Skeletal muscle tissue (tissue), 4 donors: Measurements from ENCODE around the gene GPR15. TPM values are rescaled to one million over a fixed set of nuclear protein-coding genes. Genes with fewer than 3 reads are reported as not detected.

Experiments used
- H3K27ac ChIP-seq: one replicate; pipeline ENCODE4 v1.7.0; 2013; ENCODE audit warnings: mild to moderate bottlenecking, low read depth, low read length, inconsistent platforms
- H3K27me3 ChIP-seq, 3 donors: one replicate each; pipeline ENCODE4 v1.7.0; 2013; ENCODE audit warnings: low read length in 3 of 3; ENCODE audit not compliant: control insufficient read depth in 3 of 3, insufficient read depth in 3 of 3
- H3K36me3 ChIP-seq, 3 donors: one replicate each; pipeline ENCODE4 v1.7.0; 2013; ENCODE audit warnings: low read length in 3 of 3; ENCODE audit not compliant: control insufficient read depth in 3 of 3, insufficient read depth in 3 of 3
- H3K4me1 ChIP-seq, 3 donors: one replicate each; pipeline ENCODE4 v1.7.0; 2013; ENCODE audit warnings: low read length in 3 of 3, mild to moderate bottlenecking in 3 of 3; ENCODE audit not compliant: control insufficient read depth in 3 of 3, insufficient read depth in 3 of 3
- H3K4me3 ChIP-seq, 3 donors: one replicate each; pipeline ENCODE4 v1.7.0; 2013; ENCODE audit warnings: low read length in 3 of 3
- H3K9ac ChIP-seq, 3 donors: one replicate each; pipeline ENCODE4 v1.7.0; 2013; ENCODE audit warnings: low read length in 3 of 3, mild to moderate bottlenecking in 3 of 3, moderate library complexity in 2 of 3, low read depth in 1 of 3
- H3K9me3 ChIP-seq, 3 donors: one replicate each; pipeline ENCODE4 v1.7.0; 2013; ENCODE audit warnings: low read length in 3 of 3; ENCODE audit not compliant: control insufficient read depth in 3 of 3
- total RNA-seq: library from RNA; depleted of rRNA; stranded (reverse); fragments of >200 nt; gene quantifications from one replicate; pipeline ENCODE4 v1.2.3, GENCODE V29; 2014
- donor health status: Osteomylitis.

Gene GPR15
- total RNA-seq, 1 donor from 2014 or later, result not detected

- Histone ChIP-seq H3K36me3 (no peaks in the 10 kb centered on the region), H3K27me3 (no peaks in the 10 kb centered on the region), H3K9me3 (no peaks in the 10 kb centered on the region), H3K4me3 (no peak overlapping the region), H3K27ac (no peak overlapping the region), H3K9ac (no peak overlapping the region), H3K4me1 (no peaks in the 10 kb centered on the region)
These were observed 14.2 kb downstream of the GPR15 start for GRCh38 chr3:98545940-98546339.

GRCh38 chr3:98548544-98548943 is 16.8 kb downstream of the GPR15 start:
- Histone ChIP-seq H3K9ac (no peak overlapping the region), H3K9me3 (no peaks in the 10 kb centered on the region), H3K4me1 (no peaks in the 10 kb centered on the region), H3K27ac (no peak overlapping the region), H3K27me3 (no peaks in the 10 kb centered on the region), H3K36me3 (no peaks in the 10 kb centered on the region), H3K4me3 (no peak overlapping the region)

- H3K27ac ChIP-seq, result no peak overlapping the region
- H3K9me3 ChIP-seq, result no peaks in the 10 kb centered on the region
- no peak overlapping the region for H3K4me3 ChIP-seq
- H3K9ac ChIP-seq, result no peak overlapping the region
- H3K27me3 ChIP-seq, result no peaks in the 10 kb centered on the region
- H3K36me3 ChIP-seq, result no peaks in the 10 kb centered on the region
- no peaks in the 10 kb centered on the region for H3K4me1 ChIP-seq
These were observed 19.1 kb downstream of the GPR15 start for GRCh38 chr3:98550833-98551232.

GRCh38 chr3:98551236-98551635 is 19.5 kb downstream of the GPR15 start:
- H3K27ac ChIP-seq, result no peak overlapping the region
- no peaks in the 10 kb centered on the region for H3K36me3 ChIP-seq
- no peak overlapping the region for H3K4me3 ChIP-seq
- H3K9ac ChIP-seq, result no peak overlapping the region
- peaks cover 0 to under 1% (median 0%) of the 10 kb centered on the region in 3 donors for H3K27me3 ChIP-seq
- no peaks in the 10 kb centered on the region for H3K4me1 ChIP-seq
- H3K9me3 ChIP-seq, result no peaks in the 10 kb centered on the region

DNA sequence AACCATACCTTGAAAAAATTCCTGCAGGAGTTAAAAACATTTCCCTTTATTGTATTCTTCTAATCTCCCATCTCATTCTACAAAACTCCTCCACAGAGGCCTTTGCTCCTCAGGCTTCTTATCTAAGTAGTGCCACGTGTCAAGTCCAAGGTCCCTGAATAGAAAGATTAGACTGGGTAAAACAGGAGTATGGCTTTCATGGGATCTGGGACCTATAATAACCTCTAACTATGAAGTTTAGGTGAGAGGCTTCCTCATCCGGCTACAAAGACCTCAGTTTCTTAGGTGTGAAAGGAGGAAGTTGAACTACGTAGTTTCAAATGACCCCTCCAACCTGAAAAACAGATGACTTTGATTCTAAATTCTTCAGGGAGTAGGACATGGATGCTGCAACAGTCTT is 20.0 kb downstream of the GPR15 start:
- Histone ChIP-seq H3K4me1 (no peaks in the 10 kb centered on the region), H3K9me3 (no peaks in the 10 kb centered on the region), H3K4me3 (no peak overlapping the region), H3K27me3 (peaks cover 0 to 2% (median 0%) of the 10 kb centered on the region in 3 donors), H3K9ac (no peak overlapping the region), H3K27ac (no peak overlapping the region), H3K36me3 (no peaks in the 10 kb centered on the region)

GRCh38 chr3:98552232-98553020 is 20.6 kb downstream of the GPR15 start:
- H3K27ac ChIP-seq, result no peak overlapping the region
- H3K4me3 ChIP-seq, result no peak overlapping the region
- H3K9me3 ChIP-seq, result no peaks in the 10 kb centered on the region
- H3K4me1 ChIP-seq, result no peaks in the 10 kb centered on the region
- peaks cover 0 to 2% (median 0%) of the 10 kb centered on the region in 3 donors for H3K27me3 ChIP-seq
- no peak overlapping the region for H3K9ac ChIP-seq
- no peaks in the 10 kb centered on the region for H3K36me3 ChIP-seq

GRCh38 chr3:98553021-98553563 is 21.3 kb downstream of the GPR15 start:
- no peak overlapping the region for H3K9ac ChIP-seq
- no peaks in the 10 kb centered on the region for H3K4me1 ChIP-seq
- H3K9me3 ChIP-seq, result no peaks in the 10 kb centered on the region
- no peak overlapping the region for H3K4me3 ChIP-seq
- no peaks in the 10 kb centered on the region for H3K36me3 ChIP-seq
- H3K27ac ChIP-seq, result no peak overlapping the region
- H3K27me3 ChIP-seq, result peaks cover 0 to 2% (median 0%) of the 10 kb centered on the region in 3 donors

DNA sequence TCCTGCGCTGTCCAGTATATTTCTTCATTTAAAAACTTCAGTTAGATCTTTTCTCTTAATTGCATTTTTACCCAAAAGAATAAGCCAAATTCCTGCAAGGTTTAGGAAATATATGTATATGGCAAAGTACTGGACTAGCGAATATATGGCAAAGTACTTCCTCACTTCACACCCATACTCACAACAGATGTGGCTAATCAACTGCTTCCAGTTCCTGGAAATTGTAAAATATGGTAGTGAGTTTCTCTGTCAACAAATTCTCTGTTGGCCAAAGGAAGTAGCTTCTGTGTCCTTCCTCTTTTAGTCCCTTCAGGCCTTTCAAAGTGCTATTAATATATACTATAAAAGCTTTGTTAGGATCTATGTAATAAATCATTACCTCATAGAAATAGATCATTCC is 22.0 kb downstream of the GPR15 start:
- H3K9me3 ChIP-seq, result no peaks in the 10 kb centered on the region
- peaks cover 0 to 2% (median 0%) of the 10 kb centered on the region in 3 donors for H3K27me3 ChIP-seq
- no peak overlapping the region for H3K9ac ChIP-seq
- no peak overlapping the region for H3K27ac ChIP-seq
- H3K4me1 ChIP-seq, result no peaks in the 10 kb centered on the region
- no peak overlapping the region for H3K4me3 ChIP-seq
- H3K36me3 ChIP-seq, result no peaks in the 10 kb centered on the region

DNA sequence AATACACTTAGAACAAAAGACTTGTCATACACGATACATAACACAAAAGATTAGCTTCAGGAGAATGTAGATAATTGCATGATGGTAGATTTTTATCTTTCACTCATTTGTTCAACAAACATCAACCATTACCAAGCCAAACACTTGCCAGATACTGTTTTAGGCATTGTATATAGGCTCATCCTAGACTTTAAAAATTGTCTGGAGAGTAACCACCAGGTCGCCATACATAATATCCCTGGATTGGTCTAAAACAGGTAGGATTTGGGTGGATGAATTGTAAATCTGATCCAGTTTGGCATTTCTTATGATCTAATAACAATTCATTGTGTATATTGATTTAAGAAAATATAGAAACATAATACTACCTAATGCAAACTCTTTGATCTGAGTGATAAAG is 22.8 kb downstream of the GPR15 start:
- Histone ChIP-seq H3K27ac (no peak overlapping the region), H3K36me3 (no peaks in the 10 kb centered on the region), H3K4me3 (no peak overlapping the region)

GRCh38 chr3:98555025-98555379 is 23.2 kb downstream of the GPR15 start:
- Histone ChIP-seq H3K27ac (no peak overlapping the region), H3K27me3 (peaks cover 0 to 2% (median 0%) of the 10 kb centered on the region in 3 donors), H3K4me3 (no peak overlapping the region), H3K9ac (no peak overlapping the region), H3K4me1 (no peaks in the 10 kb centered on the region), H3K9me3 (no peaks in the 10 kb centered on the region), H3K36me3 (no peaks in the 10 kb centered on the region)

More for the DNA sequence above, 22.8 kb downstream of the GPR15 start:
- Histone ChIP-seq H3K9ac (no peak overlapping the region), H3K4me1 (no peaks in the 10 kb centered on the region), H3K9me3 (no peaks in the 10 kb centered on the region), H3K27me3 (peaks cover 0 to 2% (median 0%) of the 10 kb centered on the region in 3 donors)
